Activated T-helper 1 cell treated with anti-CD3 and anti-CD28 coated beads, Interleukin-2, amount 50 U/mL, for 16 hours (primary cell): ENCODE results near the gene IRF2BP1.

Experiments used
- DNase-seq, 2 donors: peaks; one replicate each; pipeline ENCODE4 v3.0.0-alpha.2; 2020; ENCODE audit warnings: low read depth in 1 of 2, low spot score in 1 of 2

Gene IRF2BP1, protein sequence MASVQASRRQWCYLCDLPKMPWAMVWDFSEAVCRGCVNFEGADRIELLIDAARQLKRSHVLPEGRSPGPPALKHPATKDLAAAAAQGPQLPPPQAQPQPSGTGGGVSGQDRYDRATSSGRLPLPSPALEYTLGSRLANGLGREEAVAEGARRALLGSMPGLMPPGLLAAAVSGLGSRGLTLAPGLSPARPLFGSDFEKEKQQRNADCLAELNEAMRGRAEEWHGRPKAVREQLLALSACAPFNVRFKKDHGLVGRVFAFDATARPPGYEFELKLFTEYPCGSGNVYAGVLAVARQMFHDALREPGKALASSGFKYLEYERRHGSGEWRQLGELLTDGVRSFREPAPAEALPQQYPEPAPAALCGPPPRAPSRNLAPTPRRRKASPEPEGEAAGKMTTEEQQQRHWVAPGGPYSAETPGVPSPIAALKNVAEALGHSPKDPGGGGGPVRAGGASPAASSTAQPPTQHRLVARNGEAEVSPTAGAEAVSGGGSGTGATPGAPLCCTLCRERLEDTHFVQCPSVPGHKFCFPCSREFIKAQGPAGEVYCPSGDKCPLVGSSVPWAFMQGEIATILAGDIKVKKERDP

DNA sequence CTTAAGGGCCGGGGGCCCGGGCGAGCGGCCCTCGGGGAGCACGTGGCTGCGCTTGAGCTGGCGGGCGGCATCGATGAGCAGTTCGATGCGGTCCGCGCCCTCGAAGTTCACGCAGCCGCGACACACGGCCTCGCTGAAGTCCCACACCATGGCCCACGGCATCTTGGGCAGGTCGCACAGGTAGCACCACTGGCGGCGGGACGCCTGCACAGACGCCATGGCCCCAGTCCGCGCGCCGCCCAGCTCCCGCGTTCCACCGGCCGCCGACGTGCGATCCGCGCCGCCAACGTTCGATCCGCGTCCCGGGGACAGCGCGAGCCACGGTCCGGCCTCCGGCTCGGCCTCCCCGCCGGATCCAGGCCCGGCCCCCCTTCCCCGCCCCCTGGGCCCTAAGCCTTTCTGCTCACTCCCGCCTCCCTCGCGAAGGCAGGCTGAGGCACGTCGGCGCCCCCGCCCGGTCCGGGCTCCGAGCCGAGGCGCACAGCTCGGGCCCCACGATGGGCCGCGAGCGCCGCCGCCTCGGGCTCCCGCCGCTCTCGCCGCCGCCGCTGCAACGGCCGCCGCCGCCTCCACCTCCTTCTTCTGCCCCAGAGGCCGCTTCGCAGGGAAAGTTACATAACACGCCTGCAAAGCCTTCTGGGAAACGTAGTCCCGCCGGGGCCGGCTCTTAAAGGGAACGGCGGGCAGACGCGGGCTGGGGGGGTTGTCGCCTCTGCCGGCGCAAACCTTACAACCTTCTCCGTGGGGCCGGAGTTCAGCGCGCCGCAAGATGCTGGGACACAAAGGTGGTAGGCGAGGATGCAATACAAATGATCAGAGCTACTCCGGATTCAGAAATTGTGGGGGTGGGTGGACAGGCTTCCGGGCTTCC, at the start of gene IRF2BP1:
Gene IRF2BP1 (minus strand): TSS at position 586 of the 871 bp plus-strand sequence. CDS start 367 bp downstream, at position 219.
- peak; percentile 78 to 81 for DNase-seq

DNA sequence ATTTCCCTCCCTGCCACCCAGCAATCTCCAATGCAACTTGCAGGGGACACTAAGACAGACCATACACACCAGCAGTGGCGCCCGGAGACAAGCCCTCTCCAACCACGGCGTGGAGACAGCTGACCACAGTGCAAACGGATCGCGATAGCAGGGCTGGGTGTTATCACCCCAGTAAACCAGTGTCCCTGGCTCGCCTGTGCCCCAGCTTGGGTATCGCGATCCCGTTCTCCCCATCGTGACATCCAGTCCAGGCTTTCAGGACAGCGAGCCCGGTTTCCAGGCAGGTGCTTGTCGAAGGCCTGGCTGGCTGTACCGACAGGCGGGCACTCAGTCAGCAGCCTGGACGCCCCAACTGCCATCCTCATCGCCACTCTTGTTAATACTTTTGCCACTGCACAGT, 49.3 kb upstream of the IRF2BP1 start:
- DNase-seq: no peak

DNA sequence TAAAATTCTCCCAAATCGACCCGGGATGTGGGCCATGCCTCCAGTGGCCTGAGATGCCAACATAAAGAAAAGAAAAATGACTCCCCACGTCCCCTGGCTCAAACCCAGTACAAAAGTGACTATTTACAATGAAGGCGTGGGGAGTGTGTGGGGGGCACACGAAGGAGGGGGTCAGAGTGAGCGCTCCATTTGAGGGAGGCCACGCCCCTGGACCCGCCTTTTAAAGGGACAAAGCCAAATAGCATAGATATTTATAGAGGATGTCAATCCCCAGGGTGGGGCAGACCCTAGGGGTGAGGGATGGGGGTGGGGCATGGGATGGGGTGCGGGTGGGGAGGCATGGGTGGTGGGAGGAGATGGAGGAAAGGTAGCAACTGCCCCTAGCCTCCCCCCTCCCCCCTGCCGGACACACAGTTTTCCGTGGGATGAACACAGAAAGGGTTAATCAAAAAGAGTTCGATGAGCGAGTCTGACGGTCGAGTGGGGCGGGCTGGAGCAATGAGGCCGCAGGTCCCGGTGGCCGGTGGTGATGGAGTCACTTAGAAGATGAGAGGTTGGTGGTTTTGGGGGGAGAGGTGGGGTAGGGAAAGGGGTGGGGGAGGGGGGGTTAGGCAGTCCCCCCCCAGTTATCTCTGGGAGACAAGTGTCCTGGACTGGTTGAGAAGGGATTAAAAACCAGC, 48.8 kb upstream of the IRF2BP1 start:
- no peak for DNase-seq

DNA sequence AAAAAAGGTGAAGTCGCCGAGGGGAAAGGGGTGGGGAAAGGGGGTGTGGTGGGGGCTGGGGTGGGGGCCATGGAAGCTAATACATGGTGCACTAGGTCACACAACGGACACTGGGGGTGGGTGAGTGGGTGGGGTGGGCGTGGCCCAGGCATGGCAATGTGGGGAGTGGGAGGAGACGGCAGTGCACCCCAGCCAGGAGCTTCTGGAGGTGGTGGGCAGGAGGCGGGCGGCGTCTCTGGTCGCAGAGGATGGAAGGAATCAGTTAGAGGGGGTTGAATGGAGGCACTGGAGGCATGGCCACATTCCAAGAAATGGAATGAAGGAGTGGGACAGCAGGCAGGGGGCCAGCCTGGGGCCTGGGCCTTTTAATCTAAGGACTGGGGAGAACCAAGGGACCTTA, 47.8 kb upstream of the IRF2BP1 start:
- no peak for DNase-seq

- no peak for DNase-seq
Measured at GRCh38 chr19:45931055-45931454, 45.1 kb upstream of the IRF2BP1 start.

DNA sequence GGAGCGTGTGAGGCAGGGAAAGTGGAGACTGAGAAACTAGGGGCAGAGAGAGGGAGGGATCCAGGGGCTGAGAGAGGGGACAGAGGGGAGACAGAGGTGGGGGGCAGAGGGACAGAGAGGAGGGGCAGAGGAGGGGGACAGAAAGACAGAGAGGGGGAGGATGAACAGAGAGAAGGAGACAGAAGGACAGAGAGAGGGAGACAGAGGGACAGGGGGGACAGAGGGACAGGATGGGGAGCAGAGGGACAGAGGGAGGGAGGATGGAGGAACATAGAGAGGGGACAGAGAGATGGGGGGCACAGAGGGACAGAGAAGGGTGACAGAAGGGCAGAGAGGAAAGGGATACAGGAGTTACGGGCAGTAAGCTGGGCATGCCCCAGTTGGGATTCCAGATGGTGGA, 43.3 kb upstream of the IRF2BP1 start:
- DNase-seq: no peak

DNA sequence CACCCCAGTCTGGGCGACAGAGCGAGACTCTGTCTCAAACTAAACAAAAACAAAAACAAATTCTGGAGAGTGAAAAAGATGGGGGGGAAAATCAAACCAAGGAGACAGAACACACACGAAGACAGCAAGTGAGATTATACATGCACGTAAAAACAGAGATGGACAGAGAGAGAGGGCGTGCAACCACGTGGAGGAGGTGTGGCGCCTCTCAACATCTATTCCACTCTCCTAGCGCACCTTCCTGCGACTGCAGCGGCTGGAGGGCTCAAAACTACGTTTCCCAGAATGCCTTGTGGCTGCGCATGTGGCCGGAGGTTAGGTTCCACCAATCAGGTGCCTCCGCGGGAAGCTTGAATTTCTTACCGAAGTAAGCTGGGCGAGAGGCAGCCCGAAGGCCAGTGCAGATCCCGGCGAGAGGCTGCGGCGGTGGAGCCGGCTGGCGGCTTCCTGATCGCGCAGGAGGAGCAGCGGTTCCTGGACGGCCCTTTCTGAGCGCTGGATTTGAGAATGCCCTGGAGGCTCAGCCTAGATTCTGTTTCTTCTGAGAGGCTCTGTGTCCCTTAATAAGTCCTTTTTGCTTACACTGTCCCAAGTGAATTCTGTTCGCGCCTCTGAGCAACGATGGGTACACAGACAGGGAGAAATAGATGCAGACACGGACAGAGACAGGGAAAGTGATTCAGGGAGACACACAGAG, 41.8 kb upstream of the IRF2BP1 start:
- peak; percentile 74 to 75 for DNase-seq

- DNase-seq: no peak
Measured at GRCh38 chr19:45924891-45925447, 39.0 kb upstream of the IRF2BP1 start.

GRCh38 chr19:45922281-45922680, 36.3 kb upstream of the IRF2BP1 start:
- no peak for DNase-seq

GRCh38 chr19:45920458-45920857, 34.5 kb upstream of the IRF2BP1 start:
- no peak for DNase-seq

DNA sequence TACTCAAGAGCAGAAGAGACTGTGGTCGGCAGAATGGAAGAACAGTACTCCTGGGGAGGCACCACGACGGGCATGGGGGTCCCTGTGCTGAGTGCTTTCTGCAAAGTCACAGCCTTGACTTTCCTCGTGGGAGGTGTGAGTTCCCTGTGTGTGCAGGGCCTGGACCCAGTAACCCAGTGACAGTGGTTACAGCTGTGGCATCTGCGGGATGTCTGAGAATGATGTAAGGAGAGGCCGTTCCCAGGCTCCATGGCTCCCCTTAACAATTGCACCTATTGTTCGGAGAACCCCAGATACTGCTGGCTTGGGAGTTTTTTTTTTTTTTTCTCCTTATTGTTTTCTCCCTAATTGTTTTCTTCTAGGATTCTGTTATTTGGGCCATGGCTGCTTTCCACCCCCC, 33.7 kb upstream of the IRF2BP1 start:
- DNase-seq: no peak

DNA sequence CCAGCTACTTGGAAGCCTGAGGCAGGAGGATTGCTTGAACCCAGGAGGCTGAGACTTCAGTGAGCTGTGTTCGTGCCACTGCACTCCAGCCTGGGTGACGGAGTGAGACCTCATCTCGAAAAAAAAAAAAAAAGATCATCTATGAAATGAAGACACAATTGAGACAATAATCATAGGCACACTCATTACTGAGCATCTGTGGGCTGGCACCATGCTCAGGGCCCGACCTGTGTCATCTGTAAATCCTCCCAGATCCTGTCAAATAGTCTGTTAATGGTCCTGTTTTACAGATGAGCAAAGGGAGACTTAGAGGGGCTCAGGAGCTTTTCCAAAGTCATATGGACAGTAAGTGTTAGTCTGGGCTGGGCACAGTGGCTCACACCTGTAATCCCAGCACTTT, 32.8 kb upstream of the IRF2BP1 start:
- no peak for DNase-seq

- no peak for DNase-seq
Measured at GRCh38 chr19:45917421-45918091, 31.6 kb upstream of the IRF2BP1 start.

- DNase-seq: no peak
Measured at GRCh38 chr19:45913874-45914830, 28.2 kb upstream of the IRF2BP1 start, which contains the start of gene NANOS2. NANOS2 (minus strand) TSS chr19:45914778; CDS start chr19:45914693, 85 bp downstream.

GRCh38 chr19:45911291-45911690, 25.4 kb upstream of the IRF2BP1 start:
- DNase-seq: no peak

- no peak for DNase-seq
Measured at GRCh38 chr19:45908956-45909355, 23.0 kb upstream of the IRF2BP1 start.

GRCh38 chr19:45906221-45906620, 20.3 kb upstream of the IRF2BP1 start:
- no peak for DNase-seq

GRCh38 chr19:45905011-45905410, 19.1 kb upstream of the IRF2BP1 start:
- no peak for DNase-seq
